ENCODE measurements around the gene INPPL1.

GRCh38 chr11:72257570-72257969 is 33.0 kb downstream of the INPPL1 start:
- TF ChIP-seq CTCF (IDR thresholded peaks at IDR 0.05) (no peak), POLR2A (IDR thresholded peaks at IDR 0.05) (no peak)
